ELR (cell line): Measurements from ENCODE around the gene PTK6.
"Not testable (repeated sequence)": the region's sequence is repeated elsewhere in the genome, so short reads cannot be mapped to it uniquely, and the experiment has no call there.

ENCODE experiments used
- DNase-seq: peaks from one replicate; pipeline ENCODE4 v3.0.0-alpha.2; 2015; ENCODE audit warnings: low read depth

Gene PTK6

GRCh38 chr20:63494420-63495166 lies 42.6 kb downstream of the PTK6 start:
- no peak for DNase-seq

DNA sequence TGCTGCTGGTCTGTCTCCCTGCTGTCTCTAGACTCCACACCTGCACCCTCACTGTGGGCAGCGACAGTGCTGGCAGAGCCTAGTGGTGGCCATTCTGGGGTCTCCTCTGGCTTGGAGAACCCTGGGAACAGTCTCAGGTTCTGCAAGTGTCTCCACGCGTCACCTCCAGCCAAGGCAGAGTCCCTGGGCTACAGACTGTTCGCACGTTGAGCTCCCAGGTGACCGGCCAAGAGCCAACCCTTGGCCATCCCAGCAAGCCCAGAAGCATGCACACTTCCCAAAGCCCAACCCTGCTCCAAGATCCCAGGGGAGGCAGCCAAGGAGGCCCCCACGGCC lies 43.1 kb downstream of the PTK6 start:
- DNase-seq, result no peak

- DNase-seq, result no peak
Observed at GRCh38 chr20:63493563-63494020, 43.6 kb downstream of the PTK6 start.

DNA sequence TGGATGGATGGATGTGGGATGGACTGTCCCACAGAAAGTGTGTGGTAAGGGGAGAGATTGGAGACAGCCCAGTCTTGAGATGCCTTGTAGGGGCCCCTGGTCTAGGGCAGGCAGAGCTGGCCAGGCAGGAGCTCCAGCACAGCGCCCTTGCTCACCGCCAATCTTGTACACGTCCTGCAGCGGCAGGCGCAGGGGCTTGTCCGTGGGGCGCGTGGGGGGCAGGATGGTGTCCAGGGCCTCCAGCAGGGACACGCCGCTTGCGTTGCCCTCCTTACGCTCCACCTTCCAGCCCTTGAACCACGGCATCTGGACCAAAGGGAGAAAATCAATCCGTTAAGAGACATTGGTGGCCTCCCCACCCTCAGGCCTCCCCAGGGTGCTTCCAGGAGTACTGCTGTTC lies 44.2 kb downstream of the PTK6 start:
- DNase-seq, result no peak

DNA sequence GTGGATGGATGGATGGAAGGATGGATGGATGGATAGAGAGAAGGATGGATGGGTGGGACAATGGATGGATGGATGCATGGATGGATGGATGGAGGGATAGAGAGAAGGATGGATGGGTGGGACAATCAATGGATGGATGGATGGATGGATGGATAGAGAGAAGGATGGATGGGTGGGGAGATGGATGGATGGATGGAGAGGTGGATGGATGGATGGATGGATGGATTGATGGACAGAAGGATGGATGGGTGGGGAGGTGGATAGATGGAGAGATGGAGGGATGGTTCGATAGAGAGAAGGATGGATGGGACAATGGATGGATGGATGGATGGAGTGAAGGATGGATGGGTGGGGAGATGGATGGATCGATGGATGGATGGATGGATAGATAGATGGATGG lies 44.7 kb downstream of the PTK6 start:
- DNase-seq, result no peak

DNA sequence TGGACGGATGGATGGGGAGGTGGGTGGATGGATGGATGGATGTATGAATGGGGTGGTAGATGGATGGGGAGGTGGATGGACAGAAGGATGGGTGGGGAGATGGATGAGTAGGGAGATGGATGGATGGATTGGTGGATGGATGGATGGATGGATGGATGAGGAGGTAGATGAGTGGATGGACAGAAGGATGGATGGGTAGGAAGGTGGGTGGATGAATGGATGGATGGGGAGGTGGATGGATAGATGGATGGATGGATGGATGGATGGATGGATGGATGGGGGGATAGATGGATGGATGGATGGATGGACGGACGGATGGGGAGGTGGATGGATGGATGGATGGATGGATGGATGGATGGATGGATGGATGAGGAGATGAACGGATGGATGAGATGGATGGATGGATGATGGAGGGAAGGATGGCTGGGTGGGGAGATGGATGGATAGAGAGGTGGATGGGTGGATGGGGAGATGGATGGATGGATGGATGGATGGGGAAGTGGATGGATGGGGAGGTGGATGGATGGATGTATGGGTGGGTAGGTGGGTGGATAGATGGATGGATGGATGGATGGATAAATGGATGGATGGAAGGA lies 45.4 kb downstream of the PTK6 start:
- DNase-seq, result no peak

DNA sequence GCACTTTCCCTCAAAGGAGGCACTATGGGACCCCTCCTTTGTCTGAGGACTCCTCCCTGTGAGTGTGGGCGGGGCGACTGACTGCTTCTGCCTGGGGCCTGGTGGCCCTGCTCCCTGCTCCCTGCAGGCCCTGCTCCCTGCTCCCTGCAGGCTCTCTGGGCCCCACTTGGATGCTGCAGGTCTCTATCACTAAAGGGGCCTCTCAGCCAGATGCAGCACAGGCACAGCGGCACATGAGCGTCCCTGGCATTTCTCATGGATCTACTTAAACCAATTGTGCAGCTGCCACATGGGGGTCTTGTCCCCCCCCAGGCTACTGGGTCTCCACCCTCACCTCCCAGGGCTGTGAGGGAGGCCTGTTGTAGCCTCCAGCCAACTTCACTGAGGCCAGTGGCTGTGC lies 46.1 kb downstream of the PTK6 start:
- DNase-seq, result no peak

DNA sequence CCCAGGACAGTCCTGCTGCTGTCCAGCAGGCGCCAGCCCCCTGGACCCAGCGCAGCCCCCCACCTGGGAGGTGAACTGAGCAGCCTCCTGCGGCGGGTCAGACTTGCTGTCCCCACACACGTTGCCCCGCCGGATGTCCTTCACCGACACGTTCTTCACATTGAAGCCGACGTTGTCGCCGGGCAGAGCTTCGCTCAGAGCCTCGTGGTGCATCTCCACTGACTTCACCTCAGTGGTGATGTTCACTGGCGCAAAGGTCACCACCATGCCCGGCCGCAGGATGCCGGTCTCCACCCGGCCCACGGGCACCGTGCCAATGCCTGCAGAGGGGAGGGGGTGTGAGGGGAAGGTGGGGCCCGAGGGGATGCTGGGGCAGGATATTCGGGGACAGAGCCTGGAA lies 46.8 kb downstream of the PTK6 start:
- DNase-seq, result no peak

DNA sequence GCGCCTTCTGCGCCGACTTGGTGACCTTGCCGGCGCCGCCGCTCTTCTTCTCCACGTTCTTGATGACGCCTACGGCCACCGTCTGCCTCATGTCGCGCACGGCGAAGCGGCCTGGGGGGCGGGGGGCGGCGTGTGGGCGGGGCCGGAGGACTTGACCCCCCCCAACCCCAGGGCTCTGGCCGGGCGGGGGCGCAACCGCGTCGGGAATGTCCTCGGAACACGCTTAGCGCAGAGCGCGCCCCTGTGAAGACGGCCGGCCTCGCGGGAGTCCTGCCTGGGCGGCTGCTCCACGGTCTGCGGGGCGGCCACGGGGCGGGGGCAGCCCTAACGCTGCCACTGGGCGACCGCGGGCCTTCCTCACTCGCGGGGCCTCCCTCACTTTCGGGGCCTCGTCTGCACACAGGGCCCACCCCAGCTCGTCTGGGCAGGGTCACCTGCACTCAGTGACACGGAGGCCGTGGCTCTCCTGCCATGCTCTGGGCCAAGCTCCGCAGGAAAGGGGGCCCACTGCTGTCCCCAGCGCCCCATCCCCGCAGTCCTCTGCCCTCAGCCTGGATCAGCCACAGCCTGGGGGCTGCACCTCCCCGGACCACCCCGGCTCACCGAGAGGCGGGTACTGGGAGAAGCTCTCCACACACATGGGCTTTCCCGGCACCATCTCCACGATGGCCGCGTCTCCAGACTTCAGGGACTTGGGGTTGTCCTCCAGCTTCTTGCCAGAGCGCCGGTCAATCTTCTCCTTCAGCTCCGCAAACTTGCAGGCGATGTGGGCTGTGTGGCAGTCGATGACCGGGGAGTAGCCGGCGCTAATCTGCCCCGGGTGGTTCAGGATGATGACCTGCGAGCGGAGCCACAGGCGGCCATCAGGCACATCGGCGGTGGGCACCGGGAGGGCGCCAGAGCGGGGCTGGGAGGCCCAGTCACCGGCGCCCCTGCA lies 48.6 kb downstream of the PTK6 start:
- DNase-seq, result no peak

DNA sequence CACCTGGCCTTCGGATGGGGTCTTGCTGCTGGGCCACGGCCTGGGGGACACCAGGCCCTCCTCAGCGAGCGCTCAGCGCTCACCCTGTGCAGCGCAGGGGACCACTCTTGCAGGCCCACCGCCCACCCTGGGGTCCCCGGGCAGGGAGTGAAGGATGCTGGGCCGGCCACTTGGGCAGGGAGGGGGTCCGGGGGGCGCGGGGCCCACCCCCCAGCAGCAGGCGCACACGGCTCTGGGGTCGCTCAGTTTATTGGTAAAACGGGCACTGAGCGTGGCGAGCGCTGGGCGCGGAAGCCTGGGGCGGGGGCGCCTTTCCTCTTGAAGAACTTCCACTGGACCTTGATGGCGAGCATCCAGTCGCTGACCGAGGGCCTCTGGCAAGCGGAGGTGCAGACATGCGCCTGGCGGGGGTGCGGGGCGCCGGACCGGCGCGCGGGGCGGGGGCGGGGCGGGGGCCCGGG lies 49.4 kb downstream of the PTK6 start:
- no peak for DNase-seq

GRCh38 chr20:63487116-63487764 lies 49.9 kb downstream of the PTK6 start:
- no peak for DNase-seq

- no peak for DNase-seq
Observed at GRCh38 chr20:63486300-63486855, 50.8 kb downstream of the PTK6 start.

DNA sequence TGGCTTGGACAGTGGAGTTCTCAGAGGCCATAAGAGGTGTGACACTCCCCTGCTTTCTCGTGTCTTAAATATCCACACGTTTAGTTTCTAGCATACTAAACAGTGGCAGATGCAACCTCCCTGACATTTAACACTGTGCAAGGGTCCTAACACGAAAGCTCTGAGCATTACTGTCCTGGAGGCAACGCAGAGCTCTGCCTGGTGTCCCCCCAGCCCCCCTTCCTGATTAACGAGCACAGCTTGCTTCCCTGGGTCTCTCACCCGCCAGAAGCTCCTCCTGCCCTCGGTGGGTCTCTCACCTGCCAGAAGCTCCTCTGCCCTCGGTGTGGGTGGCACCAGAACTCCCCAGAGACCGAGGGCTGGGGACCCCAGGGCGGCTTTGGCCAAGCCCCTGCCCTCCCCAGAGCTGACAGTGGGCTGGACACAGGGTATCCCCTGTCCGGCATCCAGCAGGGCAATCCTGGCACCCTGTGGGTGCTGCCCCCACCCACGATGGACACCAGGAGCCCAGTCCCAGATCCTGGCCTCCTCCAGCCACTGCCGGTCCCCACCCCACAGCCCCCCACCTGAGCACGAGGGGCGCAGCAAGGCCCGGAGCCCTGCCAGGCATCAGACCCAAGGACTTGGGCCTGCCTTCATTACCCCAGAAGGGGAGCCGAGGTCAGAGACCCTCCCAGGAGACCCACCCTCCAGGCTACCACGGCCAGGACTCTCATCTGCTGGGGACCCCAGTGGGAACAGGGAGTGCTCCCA lies 52.3 kb downstream of the PTK6 start:
- DNase-seq, result no peak

GRCh38 chr20:63484236-63484635 lies 52.9 kb downstream of the PTK6 start:
- no peak for DNase-seq

GRCh38 chr20:63483834-63484233 lies 53.3 kb downstream of the PTK6 start:
- DNase-seq, result peak; percentile 34

- no peak for DNase-seq
Observed at GRCh38 chr20:63482021-63482587, 55.1 kb downstream of the PTK6 start.

DNA sequence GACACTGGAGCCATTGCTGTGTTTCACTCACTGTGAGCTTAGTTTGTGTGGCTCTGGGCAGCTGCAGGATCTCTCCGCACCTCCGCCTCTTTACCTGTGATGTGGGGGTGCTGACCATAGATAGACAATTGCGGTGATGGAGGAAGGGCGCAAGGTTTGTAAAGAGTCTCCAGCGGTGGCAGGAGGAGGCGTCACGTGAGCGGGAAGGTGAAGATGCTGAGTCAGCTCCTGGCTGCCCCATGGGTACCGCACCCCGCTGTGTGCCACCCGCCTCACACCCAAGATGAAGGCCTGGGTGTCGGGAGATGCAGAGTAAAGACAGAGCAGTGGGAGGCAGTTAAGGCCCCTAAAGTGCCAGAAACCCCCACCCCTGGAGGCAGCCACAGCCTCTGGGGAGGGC lies 55.7 kb downstream of the PTK6 start:
- no peak for DNase-seq

- DNase-seq, result not testable (repeated sequence)
Observed at GRCh38 chr20:63479695-63480419, 57.3 kb downstream of the PTK6 start.

GRCh38 chr20:63478346-63479302 lies 58.6 kb downstream of the PTK6 start:
- no peak for DNase-seq
